KOPT-K1 (cell line): ENCODE measurements around the gene EYA2.

Experiments used
- H3K27ac ChIP-seq: fragments of 200-600 bp; sonication (generic); 2 replicates; pipeline ENCODE4 v1.5.1; 2016; ENCODE audit warnings: antibody characterized with exemption, mild to moderate bottlenecking, low read depth, low read length; ENCODE audit not compliant: poor library complexity, severe bottlenecking
- H3K36me3 ChIP-seq: fragments of 200-600 bp; sonication (generic); 2 replicates; pipeline ENCODE4 v1.5.1; 2017; ENCODE audit warnings: antibody characterized with exemption, mild to moderate bottlenecking, low read length, moderate library complexity; ENCODE audit not compliant: insufficient read depth
- H3K9me3 ChIP-seq: fragments of 200-600 bp; sonication (generic); 2 replicates; pipeline ENCODE4 v1.5.1; 2017; ENCODE audit warnings: antibody characterized with exemption, low read length, mild to moderate bottlenecking; ENCODE audit not compliant: insufficient read depth, poor library complexity, severe bottlenecking

The EYA2 gene

GRCh38 chr20:47066484-47067270 lies 172.0 kb downstream of the EYA2 start:
- Histone ChIP-seq H3K9me3 (peaks cover 20% of the 10 kb centered on the region), H3K27ac (no peak overlapping the region), H3K36me3 (no peaks in the 10 kb centered on the region)

- no peaks in the 10 kb centered on the region for H3K36me3 ChIP-seq
- H3K27ac ChIP-seq, result no peak overlapping the region
- H3K9me3 ChIP-seq, result peaks cover 20% of the 10 kb centered on the region
Observed at GRCh38 chr20:47067776-47068175, 173.1 kb downstream of the EYA2 start.

DNA sequence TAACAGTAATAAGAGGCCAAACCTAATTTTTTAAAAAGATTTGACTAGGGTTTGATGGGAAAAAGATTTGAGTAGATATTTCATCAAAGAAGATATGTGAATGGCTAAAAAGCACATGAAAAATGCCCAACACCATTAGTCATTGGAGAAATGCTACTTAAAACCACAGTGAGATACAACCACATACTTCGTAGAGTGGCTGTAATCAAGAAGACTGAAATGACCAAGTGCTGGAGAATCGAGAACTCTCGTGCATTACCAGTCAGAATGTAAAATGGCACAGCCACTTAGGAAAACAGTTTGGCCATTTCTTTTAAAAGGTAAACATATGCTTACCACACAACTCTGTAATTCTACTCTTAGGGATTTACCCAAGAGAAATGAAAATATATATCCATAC lies 175.5 kb downstream of the EYA2 start:
- Histone ChIP-seq H3K9me3 (peaks cover 11% of the 10 kb centered on the region), H3K27ac (no peak overlapping the region), H3K36me3 (no peaks in the 10 kb centered on the region)

DNA sequence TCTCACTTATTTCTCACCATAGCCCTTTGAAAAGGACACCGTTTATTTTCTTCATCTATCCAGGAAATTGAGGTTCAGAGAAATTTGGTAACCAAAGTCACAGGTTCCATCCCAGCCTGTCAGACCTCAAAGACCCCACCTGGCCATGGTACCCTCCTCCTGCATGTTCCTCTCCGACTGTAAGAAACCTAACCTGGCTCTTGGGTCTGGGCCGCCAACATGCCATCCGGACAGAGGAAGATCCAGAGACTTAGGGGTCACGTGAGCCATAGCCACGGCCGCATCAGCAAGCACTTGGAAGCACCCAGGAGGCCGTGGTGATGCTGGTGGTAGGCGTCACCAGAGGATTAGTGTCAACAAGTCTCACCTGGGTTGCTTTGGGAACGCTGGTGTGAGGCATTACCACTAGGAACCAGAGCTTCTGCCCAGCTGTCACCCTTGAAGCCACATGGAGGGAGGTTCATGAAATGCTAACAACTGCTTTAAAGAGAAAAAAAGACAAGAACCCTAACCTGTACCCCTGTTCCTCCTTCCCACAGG lies 177.1 kb downstream of the EYA2 start:
- H3K9me3 ChIP-seq, result peaks cover 16% of the 10 kb centered on the region

GRCh38 chr20:47073766-47074475 lies 179.3 kb downstream of the EYA2 start:
- Histone ChIP-seq H3K36me3 (no peaks in the 10 kb centered on the region), H3K27ac (no peak overlapping the region), H3K9me3 (peaks cover 12% of the 10 kb centered on the region)

More for the DNA sequence above, 177.1 kb downstream of the EYA2 start:
- Histone ChIP-seq H3K36me3 (no peaks in the 10 kb centered on the region), H3K27ac (no peak overlapping the region)

DNA sequence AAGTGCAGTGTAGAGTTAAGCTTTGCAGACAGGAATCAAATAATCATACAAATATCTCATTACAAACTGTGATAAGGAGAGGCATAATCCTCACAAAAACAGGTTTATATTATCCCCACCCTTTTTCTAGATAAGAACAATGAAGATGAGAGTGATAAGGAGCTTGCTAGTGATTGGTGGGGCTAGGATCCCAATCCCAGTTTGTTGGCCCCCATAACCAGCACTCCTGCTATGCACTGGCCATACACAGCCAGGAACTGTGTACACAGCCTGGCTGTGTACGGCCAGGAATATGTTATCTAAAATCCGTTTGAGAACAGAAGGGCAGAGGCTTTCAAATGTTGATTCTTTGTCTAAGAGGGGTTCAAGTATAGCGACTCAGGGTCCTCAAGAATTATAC lies 180.6 kb downstream of the EYA2 start:
- Histone ChIP-seq H3K36me3 (no peaks in the 10 kb centered on the region), H3K9me3 (peaks cover 12% of the 10 kb centered on the region), H3K27ac (no peak overlapping the region)

DNA sequence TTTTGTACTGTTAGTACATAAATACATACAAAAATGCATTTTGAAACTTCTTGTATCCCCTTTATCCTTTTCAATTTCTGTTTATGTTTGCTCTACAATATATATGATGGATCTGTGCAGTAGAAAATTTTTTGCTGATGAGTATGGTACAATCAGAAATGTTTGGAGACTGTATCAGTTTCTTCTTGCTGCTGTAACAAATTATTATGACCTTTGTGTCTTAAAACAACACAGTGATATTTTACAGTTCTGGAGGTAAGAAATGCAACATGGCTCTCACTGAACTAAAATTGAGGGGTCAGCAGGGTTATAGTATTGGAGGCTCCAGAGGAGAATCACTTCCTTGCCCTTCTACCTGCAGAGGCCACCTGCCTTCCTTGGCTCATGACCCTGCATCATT lies 184.4 kb downstream of the EYA2 start:
- no peak overlapping the region for H3K27ac ChIP-seq
- peaks cover 12% of the 10 kb centered on the region for H3K9me3 ChIP-seq
- no peaks in the 10 kb centered on the region for H3K36me3 ChIP-seq

- H3K9me3 ChIP-seq, result peaks cover 12% of the 10 kb centered on the region
- H3K36me3 ChIP-seq, result no peaks in the 10 kb centered on the region
- no peak overlapping the region for H3K27ac ChIP-seq
Observed at GRCh38 chr20:47080365-47080764, 185.7 kb downstream of the EYA2 start.

DNA sequence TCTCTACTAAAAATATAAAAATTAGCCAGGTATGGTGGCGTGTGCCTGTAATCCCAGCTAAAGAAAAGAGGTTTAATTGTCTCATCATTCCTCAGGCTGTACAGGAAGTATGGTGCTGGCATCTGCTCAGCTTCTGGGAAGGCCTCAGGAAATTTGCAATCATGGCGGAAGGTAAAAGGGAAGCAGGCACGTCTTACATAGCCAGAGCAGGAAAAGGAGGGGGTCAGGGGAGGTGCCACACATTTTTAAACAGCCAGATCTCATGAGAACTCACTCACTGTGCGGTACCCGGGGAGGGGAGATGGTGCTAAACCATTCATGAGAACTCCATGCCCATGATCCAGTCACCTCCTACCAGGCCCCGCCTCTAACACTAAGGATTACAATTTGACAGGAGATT lies 191.7 kb downstream of the EYA2 start:
- Histone ChIP-seq H3K36me3 (no peaks in the 10 kb centered on the region), H3K9me3 (no peaks in the 10 kb centered on the region), H3K27ac (no peak overlapping the region)

GRCh38 chr20:47088335-47088734 lies 193.7 kb downstream of the EYA2 start:
- H3K9me3 ChIP-seq, result no peaks in the 10 kb centered on the region
- no peaks in the 10 kb centered on the region for H3K36me3 ChIP-seq

DNA sequence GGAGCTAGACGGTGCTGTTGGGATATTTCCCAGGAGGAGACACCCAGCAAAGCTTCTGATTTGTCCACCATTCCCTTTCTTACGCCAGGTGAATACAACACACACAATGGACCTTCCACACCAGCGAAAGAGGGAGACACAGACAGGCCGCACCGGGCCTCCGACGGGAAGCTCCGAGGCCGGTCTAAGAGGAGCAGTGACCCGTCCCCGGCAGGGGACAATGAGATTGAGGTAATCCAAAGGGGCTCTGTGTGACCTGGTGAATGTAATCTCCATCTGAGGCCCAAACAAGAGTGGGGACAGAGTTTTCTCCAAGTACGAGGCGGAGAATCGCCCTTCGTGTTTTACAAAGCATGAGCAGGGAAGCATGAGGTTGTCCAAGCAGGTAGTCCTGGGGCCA lies 194.5 kb downstream of the EYA2 start:
- no peaks in the 10 kb centered on the region for H3K36me3 ChIP-seq
- H3K27ac ChIP-seq, result no peak overlapping the region
- H3K9me3 ChIP-seq, result no peaks in the 10 kb centered on the region

More at GRCh38 chr20:47088335-47088734, 193.7 kb downstream of the EYA2 start:
- H3K27ac ChIP-seq, result no peak overlapping the region

GRCh38 chr20:47090835-47091234 lies 196.2 kb downstream of the EYA2 start:
- Histone ChIP-seq H3K9me3 (peaks cover 12% of the 10 kb centered on the region), H3K36me3 (no peaks in the 10 kb centered on the region), H3K27ac (no peak overlapping the region)

DNA sequence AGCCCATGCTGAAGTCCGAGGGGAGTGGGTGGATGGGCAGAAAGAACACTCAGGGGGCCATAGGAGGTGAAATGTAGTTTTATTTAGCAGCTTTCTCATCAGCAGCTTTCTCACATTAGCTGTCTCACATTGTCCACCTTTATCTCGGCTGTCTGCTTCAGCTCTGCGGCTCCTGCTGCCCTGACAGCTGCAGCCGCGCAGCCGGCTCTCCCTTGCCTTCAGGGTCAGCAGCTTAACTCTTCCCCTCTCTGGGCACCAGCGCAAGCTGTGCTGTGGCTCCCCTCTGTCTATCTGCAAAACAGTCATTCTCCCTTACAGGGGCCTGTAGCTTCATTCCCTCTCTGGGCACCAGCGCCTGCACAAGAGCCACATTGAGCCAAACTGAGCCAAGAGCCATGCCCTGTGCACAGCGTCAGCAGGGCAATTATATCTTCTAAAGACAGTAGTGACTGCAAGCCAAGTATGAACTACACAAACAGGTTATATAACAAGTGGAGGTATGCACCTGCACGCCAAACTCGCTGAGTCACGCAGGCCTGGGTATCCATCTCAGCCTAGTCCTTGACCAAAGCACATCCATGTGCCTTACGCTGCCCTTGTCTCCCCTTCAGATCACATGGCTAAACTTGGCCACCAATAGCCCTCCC lies 198.8 kb downstream of the EYA2 start:
- Histone ChIP-seq H3K27ac (no peak overlapping the region), H3K36me3 (no peaks in the 10 kb centered on the region), H3K9me3 (peaks cover 22% of the 10 kb centered on the region)

DNA sequence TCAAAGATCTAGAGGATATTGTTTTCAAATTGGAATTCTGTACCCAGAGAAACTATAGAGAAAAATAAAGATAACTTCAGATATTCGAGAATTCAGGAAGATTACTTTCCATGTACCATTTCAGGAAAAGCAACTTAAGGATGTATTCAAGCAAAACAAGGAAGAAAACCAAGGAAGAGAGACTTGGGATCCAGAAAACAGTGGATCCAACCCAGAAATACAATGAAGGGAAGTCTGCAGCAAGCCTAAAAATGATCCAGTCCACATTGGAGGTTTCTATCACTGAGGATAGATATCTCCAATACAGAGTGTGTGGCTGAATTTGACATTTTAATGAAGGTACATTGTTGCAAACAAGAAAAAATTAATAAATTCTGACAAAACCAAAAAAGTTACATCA lies 201.0 kb downstream of the EYA2 start:
- Histone ChIP-seq H3K36me3 (no peaks in the 10 kb centered on the region), H3K9me3 (peaks cover 22% of the 10 kb centered on the region), H3K27ac (no peak overlapping the region)
